Fibroblast of villous mesenchyme (primary cell): ENCODE results near the gene CHN1. TPM values are rescaled to one million over a fixed set of nuclear protein-coding genes. Genes with fewer than 3 reads are reported as not detected.

Source experiments
- DNase-seq: peaks from one replicate; pipeline ENCODE4 v3.0.0-alpha.2; 2010; ENCODE audit warnings: low read depth
- H3K4me3 ChIP-seq: 2 replicates; pipeline ENCODE4 v1.5.1; 2011; ENCODE audit warnings: low read depth, mild to moderate bottlenecking, low read length
- CTCF ChIP-seq: IDR thresholded peaks from 2 replicates; pipeline ENCODE4 v1.5.1; 2012; ENCODE audit warnings: low read depth, mild to moderate bottlenecking, low read length; ENCODE audit not compliant: insufficient read depth
- total RNA-seq: library from RNA; depleted of rRNA; stranded (reverse); fragments of >200 nt; gene quantifications from 2 replicates; pipeline ENCODE4 v1.2.3, GENCODE V29; 2012

CHN1 gene
- total RNA-seq, 1 donor, result 45.3 TPM

DNA sequence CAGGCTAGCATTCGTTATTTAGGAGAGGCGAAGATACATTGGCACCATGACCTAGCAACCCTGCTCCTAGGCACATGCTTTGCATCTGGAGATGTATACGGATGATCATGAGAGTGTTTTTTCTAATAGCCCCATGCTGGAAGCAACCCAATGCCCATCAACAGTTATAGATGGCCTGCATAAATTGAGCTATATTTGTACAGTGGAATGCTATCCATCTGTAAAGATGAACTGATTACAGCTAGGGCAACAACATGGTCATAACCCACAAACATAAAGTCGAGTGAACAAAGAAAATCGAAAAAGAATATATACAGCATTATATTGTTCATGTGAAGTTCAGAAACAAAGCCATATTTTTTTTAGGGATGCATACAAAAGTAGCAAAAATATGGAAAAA is 220.3 kb downstream of the CHN1 start:
- no peak for TF ChIP-seq CTCF
- H3K4me3 ChIP-seq, result no peak overlapping the region
- no peak for DNase-seq

DNA sequence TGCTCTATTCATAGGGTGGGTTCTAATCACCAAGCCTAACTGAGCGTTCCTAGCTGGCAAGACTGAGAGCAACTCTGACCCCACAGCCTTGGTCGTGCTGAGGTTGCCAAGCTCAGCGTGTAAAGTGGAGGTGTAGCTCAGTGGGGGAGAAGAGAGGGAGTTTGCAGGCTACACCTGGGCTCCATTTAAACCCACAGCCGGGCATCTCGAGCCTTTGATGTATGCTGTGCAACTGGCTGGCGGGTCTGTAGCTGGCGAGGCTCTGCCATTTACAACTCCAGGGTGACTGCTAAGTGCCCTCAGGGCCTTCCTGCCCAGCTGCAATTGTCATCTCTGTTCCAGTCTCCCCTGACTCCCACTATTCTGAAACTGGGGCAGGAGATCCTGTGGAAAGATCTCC is 220.9 kb downstream of the CHN1 start:
- no peak overlapping the region for H3K4me3 ChIP-seq
- TF ChIP-seq CTCF, result no peak
- no peak for DNase-seq

- no peak for TF ChIP-seq CTCF
- no peak for DNase-seq
Measured at GRCh38 chr2:174781996-174782395, 223.2 kb downstream of the CHN1 start.

DNA sequence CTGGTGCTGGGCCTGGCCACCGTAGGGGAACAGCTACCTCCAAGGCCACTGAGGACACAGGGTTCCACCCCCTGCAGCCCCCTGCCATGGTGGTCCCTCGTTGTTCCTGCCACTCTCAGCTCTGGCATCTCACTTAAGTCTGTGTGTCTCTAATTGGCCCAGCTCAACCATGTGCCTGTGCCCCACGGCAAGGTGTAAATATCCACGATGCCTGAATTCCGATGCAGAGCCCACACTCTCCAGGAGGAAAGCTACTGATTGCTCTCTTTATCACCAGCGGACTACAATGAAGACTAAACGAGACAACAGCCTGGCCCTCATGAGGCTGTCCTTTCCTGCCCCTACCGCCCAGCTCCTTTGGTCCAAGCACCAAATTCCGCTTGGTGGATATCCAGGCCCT is 223.9 kb downstream of the CHN1 start:
- no peak for TF ChIP-seq CTCF
- no peak for DNase-seq
- no peak overlapping the region for H3K4me3 ChIP-seq

More at GRCh38 chr2:174781996-174782395, 223.2 kb downstream of the CHN1 start:
- H3K4me3 ChIP-seq, result no peak overlapping the region

GRCh38 chr2:174780856-174781255 is 224.3 kb downstream of the CHN1 start:
- no peak overlapping the region for H3K4me3 ChIP-seq
- DNase-seq, result no peak
- no peak for TF ChIP-seq CTCF

DNA sequence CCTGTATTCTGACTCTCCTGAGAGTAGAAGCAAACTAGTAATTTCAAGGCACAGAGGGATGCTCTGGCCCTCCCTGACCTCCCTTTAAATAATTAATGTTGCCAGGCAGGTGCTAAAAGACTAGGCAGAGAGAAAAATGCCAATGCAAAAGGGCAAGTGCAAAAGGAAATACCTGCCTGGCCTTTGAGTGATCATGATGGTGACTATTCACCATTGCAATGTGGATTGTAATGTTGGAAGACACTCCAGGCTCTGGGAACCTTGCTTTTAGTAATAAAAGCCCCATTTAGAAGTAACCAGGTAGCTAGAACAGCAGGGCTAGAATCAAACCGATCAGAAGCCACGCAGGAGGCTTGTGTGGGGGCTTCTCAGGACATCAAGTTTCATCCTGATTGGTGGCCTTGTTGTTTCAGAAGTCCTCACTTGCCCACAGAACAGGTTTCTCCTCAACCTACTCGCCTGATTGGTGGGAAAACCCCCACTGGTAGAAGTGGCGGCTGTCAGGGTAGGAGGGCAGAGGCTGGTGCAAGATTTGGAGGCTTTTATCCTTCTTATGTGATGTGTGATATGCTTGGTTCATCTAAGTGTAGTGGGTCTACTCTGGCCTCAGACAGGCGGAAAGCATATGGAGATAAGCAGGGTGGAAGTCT is 224.9 kb downstream of the CHN1 start:
- no peak for TF ChIP-seq CTCF
- DNase-seq, result no peak

GRCh38 chr2:174779361-174779928 is 225.7 kb downstream of the CHN1 start:
- TF ChIP-seq CTCF, result no peak
- no peak overlapping the region for H3K4me3 ChIP-seq
- no peak for DNase-seq

More for the DNA sequence above, 224.9 kb downstream of the CHN1 start:
- H3K4me3 ChIP-seq, result no peak overlapping the region
